ENCODE results near the gene MYO7B. TPM values are rescaled to one million over a fixed set of nuclear protein-coding genes. Genes with fewer than 3 reads are reported as not detected.

The MYO7B gene
- polyA plus RNA-seq, 1 of the 3 experiments (the other 2 are of a cell fraction): 0.08 TPM

GRCh38 chr2:127577208-127577475 is 41.7 kb downstream of the MYO7B start (continued):
- TF ChIP-seq GABPA (IDR thresholded peaks at IDR 0.05; ENCODE audit: low read depth) (no peak), PBX3 (IDR thresholded peaks at IDR 0.05) (no peak), RXRA (IDR thresholded peaks at IDR 0.05; ENCODE audit: borderline replicate concordance, low read depth) (no peak), YY1 (IDR thresholded peaks at IDR 0.05; ENCODE audit: low read depth) (no peak), SIN3A (IDR thresholded peaks at IDR 0.05; ENCODE audit: borderline replicate concordance, low read depth, low read length) (no peak), MAX (IDR thresholded peaks at IDR 0.05; ENCODE audit: low read depth) (no peak)

GRCh38 chr2:127577503-127577902 is 42.0 kb downstream of the MYO7B start:
- POLR2A ChIA-PET: interaction anchor here (1.0 kb wide), 1 partner anchor 23 kb away, joined by 3 read pairs; no protein-coding TSS in a partner anchor
- no peak for DNase-seq
- Histone ChIP-seq H3K4me3 (ENCODE audit: low read depth in 2 of 2, low read length in 1 of 2) (no peak overlapping the region), H3K9me3 (no peaks in the 10 kb centered on the region), H3K9me2 (no peaks in the 10 kb centered on the region), H3K4me1 (ENCODE audit: control insufficient read depth in 1 of 2, insufficient read depth in 2 of 2, low read depth in 1 of 2, low read length in 1 of 2) (peaks cover 0 to 14% of the 10 kb centered on the region in 2 experiments; a peak in 1 of 4 replicates), H3K4me2 (no peak overlapping the region), H3F3A (replicated peaks; ENCODE audit: insufficient read depth) (no peaks in the 10 kb centered on the region), H3K36me3 (replicated peaks in 1 of 2; ENCODE audit: control insufficient read depth in 1 of 2, insufficient read depth in 2 of 2, low read length in 1 of 2) (no peaks in the 10 kb centered on the region), H3K27ac (ENCODE audit: low read depth in 2 of 2, low read length in 1 of 2) (no peak overlapping the region), H2AFZ (ENCODE audit: low read depth) (no peak overlapping the region), H3K27me3 (ENCODE audit: insufficient read depth) (no peaks in the 10 kb centered on the region), H3K9ac (no peak overlapping the region), H4K20me1 (ENCODE audit: insufficient read depth) (no peaks in the 10 kb centered on the region), H3K79me2 (ENCODE audit: insufficient read depth) (no peaks in the 10 kb centered on the region)
- 75% methylated on average over 12 of the region's 12 CpGs for WGBS (ENCODE audit: low lambda C conversion rate)
- CTCF ChIA-PET: interaction anchor here (0.7 to 1.4 kb wide), 3 partner anchors 27 to 171 kb away, joined by 3 read pairs; no protein-coding TSS in a partner anchor
- TF ChIP-seq EZH2phosphoT487 (IDR thresholded peaks at IDR 0.05; ENCODE audit: borderline replicate concordance, low read depth) (no peak), FOXM1 (IDR thresholded peaks at IDR 0.05; ENCODE audit: low read depth) (no peak), EP300 (IDR thresholded peaks at IDR 0.05; ENCODE audit: borderline replicate concordance in 1 of 2, low read depth in 1 of 2, low read length in 1 of 2) (no peak), RFX5 (IDR thresholded peaks at IDR 0.05; ENCODE audit: low read length) (no peak), MAX (IDR thresholded peaks at IDR 0.05; ENCODE audit: low read depth) (no peak), CHD2 (IDR thresholded peaks at IDR 0.05; ENCODE audit: low read length, partially characterized antibody) (no peak), TAF1 (IDR thresholded peaks at IDR 0.05; ENCODE audit: borderline replicate concordance, low read depth, low read length) (no peak), NFIC (IDR thresholded peaks at IDR 0.05; ENCODE audit: borderline replicate concordance) (no peak), MEF2A (IDR thresholded peaks at IDR 0.05; ENCODE audit: borderline replicate concordance, low read depth) (no peak), CTCF (IDR thresholded peaks at IDR 0.05) (no peak), NRF1 (IDR thresholded peaks at IDR 0.05; ENCODE audit: low read depth, low read length) (no peak), RCOR1 (IDR thresholded peaks at IDR 0.05; ENCODE audit: low read length) (no peak)
